ENCODE measurements around the gene MECP2.

The MECP2 gene

GRCh38 chrX:154064637-154065435, 32.7 kb downstream of the MECP2 start:
- DNase-seq: no peak

GRCh38 chrX:154063234-154063633, 34.3 kb downstream of the MECP2 start:
- no peak for DNase-seq

- DNase-seq: no peak
These were observed 35.7 kb downstream of the MECP2 start for GRCh38 chrX:154061801-154062200.

DNA sequence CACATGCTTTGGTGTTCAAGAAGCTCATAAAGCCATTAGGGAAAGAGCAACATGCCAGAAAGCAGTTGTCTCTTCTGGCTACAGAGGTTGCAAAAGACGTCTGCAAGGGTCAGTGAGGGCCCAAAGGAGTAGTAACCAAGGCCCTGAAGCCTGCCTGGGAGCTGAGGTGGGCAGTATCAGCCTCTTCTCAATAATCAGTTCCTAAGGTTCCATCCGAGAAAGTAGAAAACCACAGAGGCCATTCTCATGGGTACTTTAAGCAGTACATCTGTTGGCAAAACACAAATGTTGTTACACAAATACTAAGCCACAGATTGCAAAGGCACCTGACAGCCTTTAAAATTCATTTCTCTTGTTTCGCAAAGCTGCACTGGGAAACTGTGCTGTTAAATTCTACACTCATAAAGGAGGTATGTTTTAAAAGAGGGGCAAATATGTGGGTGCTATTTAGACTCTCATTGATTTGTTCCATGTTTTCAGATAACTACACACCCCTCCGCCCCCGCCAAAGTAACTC, 37.7 kb downstream of the MECP2 start:
- DNase-seq: no peak

- DNase-seq: no peak
These were observed 38.3 kb downstream of the MECP2 start for GRCh38 chrX:154059231-154059630.

GRCh38 chrX:154058214-154058997, 39.1 kb downstream of the MECP2 start:
- no peak for DNase-seq

DNA sequence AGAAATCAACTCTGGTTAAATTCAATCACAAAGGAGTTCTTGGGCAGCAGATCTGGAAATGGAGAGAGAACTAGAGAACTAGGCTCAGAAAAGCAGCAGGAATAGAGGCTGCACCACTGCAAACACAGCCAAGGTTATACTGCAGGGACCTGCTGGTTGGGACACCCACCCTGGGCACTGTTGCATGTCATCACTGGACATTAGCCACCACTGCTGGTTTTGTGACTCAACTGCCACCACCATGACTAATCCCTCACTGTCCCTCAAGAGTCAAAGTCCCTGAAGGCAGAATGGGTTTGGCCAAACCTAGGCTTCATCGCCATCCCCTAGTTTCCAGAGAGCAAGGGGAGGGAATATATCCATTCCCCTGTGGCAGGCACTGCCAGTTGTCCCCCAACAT, 39.7 kb downstream of the MECP2 start:
- DNase-seq: no peak

GRCh38 chrX:154056770-154057241, 40.7 kb downstream of the MECP2 start:
- DNase-seq: no peak

- peak in 27 of 56 donors; percentile 2 to 76 (median 19) for DNase-seq
These were observed 46.2 kb downstream of the MECP2 start for GRCh38 chrX:154051201-154051810.

DNA sequence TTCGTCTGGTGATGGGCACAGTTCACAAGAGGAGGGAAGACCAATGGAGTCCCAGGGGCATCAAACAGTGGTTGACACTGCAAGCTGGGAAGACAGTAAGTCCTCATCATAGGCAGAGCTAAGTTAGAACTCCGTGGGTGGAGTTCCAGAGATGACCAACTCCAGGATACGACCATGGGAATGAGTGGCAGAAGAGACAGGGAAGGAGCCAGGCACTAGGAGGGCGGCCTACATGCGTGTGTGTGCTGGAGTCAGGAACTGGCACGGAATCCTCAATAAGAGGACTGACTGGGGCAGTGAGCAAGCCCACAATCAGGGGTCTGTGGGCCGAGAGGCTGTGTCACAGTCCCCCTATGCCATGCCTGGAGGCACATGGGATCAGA, 47.4 kb downstream of the MECP2 start:
- DNase-seq: no peak

- no peak for DNase-seq
These were observed 48.1 kb downstream of the MECP2 start for GRCh38 chrX:154049209-154050112.

- no peak for DNase-seq
These were observed 49.1 kb downstream of the MECP2 start for GRCh38 chrX:154048398-154048797.

GRCh38 chrX:154046940-154047610, 50.4 kb downstream of the MECP2 start:
- no peak for DNase-seq

DNA sequence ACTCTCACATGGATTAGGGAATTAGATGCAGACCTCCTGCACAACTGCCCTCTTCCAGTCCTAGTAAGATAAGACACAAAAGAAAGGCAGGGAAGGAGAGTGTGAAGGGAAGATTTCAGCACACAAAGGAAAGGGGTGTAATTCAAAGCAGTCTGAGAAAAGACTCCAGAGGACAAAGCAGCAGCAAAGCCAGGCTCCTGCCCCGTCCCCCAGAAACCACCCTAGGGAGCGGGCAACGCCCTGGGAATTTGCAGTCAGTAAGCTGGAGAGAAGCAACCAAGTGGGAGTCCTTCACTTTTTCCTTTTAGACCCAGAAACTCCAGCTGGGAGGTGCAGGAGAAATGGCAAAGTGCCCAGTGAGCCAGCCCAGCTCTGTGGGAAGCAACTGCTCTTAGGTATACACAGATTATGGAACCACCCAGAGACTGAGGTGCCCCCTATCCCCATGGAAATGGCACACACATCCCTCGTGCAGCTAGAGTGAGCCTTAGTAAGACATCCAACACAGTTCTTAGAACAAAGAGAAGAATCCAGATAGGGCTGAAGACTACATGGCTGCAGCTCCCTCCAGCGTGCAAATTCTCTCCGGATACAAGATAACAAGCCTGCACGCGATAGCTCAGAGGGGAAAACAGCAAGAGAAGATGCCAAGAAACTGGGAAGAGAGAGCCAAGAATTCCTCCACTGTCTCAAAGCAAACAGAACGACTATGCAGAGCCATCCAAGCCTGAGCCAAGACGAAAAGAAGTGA, 51.3 kb downstream of the MECP2 start:
- DNase-seq: peak in 8 of 56 donors; percentile 8 to 33 (median 20)

GRCh38 chrX:154044091-154044490, 53.4 kb downstream of the MECP2 start:
- no peak for DNase-seq

- DNase-seq: no peak
These were observed 54.3 kb downstream of the MECP2 start for GRCh38 chrX:154043003-154043763.

DNA sequence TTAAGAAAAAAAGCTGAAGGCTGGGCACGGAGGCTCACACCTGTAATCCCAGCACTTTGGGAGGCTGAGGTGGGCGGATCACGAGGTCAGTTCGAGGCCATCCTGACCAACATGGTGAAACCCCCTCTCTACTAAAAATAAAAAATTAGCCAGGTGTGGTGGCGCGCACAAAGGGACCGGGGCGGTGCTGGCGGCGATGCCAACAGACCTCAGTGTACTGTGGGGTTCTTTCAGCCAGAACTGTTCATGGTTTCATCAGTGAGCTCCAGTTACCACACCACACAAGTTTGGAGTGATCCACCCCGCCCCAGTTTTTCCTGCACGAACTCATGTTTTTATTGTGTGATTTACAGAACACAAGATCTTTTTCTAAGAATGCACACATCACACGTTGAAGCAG, 56.7 kb downstream of the MECP2 start:
- no peak for DNase-seq

DNA sequence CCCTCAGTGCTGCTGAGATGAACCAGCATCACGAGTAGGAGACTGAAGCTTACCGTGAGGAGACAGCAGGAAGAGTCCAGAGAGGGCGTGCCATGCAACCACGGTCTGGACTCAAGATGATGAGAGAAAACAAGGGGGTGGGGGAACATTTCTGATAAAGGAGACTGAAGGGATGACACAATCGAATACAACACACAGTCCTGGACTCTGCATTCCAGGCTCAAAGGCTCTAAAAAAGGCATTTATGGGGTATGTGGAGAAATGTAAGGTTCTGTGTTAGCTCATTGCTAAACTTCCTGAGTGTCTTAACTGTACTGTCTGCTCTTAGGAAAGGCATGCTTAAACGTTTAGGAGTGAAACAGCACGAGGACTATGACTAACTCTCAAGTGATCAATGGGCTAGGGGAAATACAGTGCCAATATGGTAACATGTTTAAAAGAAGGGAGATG, 57.2 kb downstream of the MECP2 start:
- no peak for DNase-seq

GRCh38 chrX:154039577-154039976, 57.9 kb downstream of the MECP2 start:
- no peak for DNase-seq
